ENCODE measurements around the gene LRRC8B. TPM values are rescaled to one million over a fixed set of nuclear protein-coding genes. Genes with fewer than 3 reads are reported as not detected.

The LRRC8B gene
- total and polyA plus RNA-seq, 2 of the 13 experiments (the other 11 are each of a cell fraction or from before 2014, with no cell fraction given) = 4.9 to 7.6 TPM

DNA sequence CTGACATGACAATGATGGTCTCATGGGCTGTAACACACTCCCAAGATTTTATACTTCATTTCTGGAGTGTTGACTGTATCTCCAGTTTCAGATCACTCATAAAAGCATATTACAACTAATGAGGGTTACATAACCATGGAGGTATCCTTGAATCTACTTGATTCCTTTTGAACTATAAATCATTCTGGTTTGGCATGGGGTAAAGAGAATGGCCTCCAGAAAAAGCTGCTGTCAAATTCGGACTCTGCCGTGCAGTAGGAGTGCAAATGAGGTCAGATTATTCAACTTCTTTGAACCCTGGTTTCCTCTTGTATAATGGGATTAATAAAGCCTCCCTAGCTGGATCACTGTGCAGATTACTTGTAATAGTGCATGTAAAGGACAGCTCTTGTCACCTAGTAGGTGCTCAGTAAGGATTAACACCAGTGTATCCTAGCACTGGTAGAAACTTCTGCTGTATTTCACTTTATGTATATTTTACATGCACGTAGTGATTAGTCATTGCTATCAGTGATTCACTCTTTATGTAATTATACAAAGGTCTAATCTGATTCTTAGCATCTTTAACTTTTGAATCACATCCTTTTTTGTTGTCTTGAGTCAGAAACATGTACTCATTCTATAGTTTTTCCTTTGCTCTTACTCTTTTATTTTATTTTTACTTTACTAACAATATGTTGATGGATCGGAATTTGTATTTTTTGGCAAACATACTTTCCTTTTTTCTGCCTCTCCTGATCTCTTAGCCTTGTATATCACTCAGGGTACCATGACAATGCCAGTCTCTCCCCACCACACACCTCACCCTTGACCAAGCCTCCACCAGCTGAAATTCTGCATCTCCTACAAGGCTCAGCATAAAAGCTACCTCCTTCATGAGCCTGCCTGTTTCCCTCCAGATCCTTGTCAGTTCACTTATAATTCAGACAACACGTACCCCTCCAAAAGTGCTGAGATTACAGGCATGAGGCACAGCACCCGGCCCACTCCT lies 111.5 kb downstream of the LRRC8B start:
- Histone ChIP-seq H3K4me2 (ENCODE audit: low read depth, low read length) (no peak overlapping the region), H2AFZ (ENCODE audit: low read length) (no peak overlapping the region), H3K27ac (ENCODE audit: extremely low read length, insufficient read depth, low read length) (no peak overlapping the region), H3K4me1 (ENCODE audit: insufficient read depth, low read length) (peaks cover 21% of the 10 kb centered on the region), H4K20me1 (ENCODE audit: insufficient read depth, low read length) (no peaks in the 10 kb centered on the region), H3K9ac (ENCODE audit: insufficient read depth, low read depth, low read length) (no peak overlapping the region), H3K79me2 (ENCODE audit: insufficient read depth, low read length) (no peaks in the 10 kb centered on the region), H3K36me3 (replicated peaks in 1 of 2; ENCODE audit: control insufficient read depth in 1 of 2, insufficient read depth in 2 of 2, low read length in 2 of 2) (no peaks in the 10 kb centered on the region), H3K27me3 (ENCODE audit: control insufficient read depth in 1 of 2, insufficient read depth in 2 of 2, low read length in 2 of 2) (peaks cover 0 to 41% of the 10 kb centered on the region in 2 experiments; a peak in 4 of 5 replicates), H3K4me3 (replicated peaks in 1 of 3; ENCODE audit: insufficient read depth in 1 of 3, low read depth in 2 of 3, low read length in 3 of 3) (no peak overlapping the region), H3K9me3 (ENCODE audit: low read length) (no peaks in the 10 kb centered on the region)
- ChIA-PET POLR2A (no interaction called here), CTCF (ENCODE audit: low intra/inter-chr PET ratio, low total read pairs) (no interaction called here)
- no TSS peak for BruUV-seq (replicated peaks)
- no peak for TF ChIP-seq WIZ (CRISPR knock-in tag; IDR thresholded peaks at IDR 0.05)
- no peak for TF ChIP-seq ATF7-NPFF (CRISPR knock-in tag; IDR thresholded peaks at IDR 0.05; ENCODE audit: low read depth)
- TF ChIP-seq XBP1 (CRISPR knock-in tag; IDR thresholded peaks at IDR 0.05) = no peak
- TF ChIP-seq SOX5 (CRISPR knock-in tag; IDR thresholded peaks at IDR 0.05; ENCODE audit: borderline replicate concordance) = no peak
- TF ChIP-seq TMF1 (CRISPR knock-in tag; IDR thresholded peaks at IDR 0.05; ENCODE audit: low read depth) = no peak
- no peak for TF ChIP-seq HOXA9 (CRISPR knock-in tag; IDR thresholded peaks at IDR 0.05; ENCODE audit: borderline replicate concordance)
- TF ChIP-seq NFE2L2 (IDR thresholded peaks at IDR 0.05; ENCODE audit: low read length) = no peak
- no peak for TF ChIP-seq SAP130 (CRISPR knock-in tag; IDR thresholded peaks at IDR 0.05; ENCODE audit: low read depth)
- TF ChIP-seq, protein P1, sequence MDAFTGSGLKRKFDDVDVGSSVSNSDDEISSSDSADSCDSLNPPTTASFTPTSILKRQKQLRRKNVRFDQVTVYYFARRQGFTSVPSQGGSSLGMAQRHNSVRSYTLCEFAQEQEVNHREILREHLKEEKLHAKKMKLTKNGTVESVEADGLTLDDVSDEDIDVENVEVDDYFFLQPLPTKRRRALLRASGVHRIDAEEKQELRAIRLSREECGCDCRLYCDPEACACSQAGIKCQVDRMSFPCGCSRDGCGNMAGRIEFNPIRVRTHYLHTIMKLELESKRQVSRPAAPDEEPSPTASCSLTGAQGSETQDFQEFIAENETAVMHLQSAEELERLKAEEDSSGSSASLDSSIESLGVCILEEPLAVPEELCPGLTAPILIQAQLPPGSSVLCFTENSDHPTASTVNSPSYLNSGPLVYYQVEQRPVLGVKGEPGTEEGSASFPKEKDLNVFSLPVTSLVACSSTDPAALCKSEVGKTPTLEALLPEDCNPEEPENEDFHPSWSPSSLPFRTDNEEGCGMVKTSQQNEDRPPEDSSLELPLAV (CRISPR knock-in tag; conservative IDR thresholded peaks at IDR 0.05; ENCODE audit: low read depth) = no peak
- TF ChIP-seq PPARG (CRISPR knock-in tag; conservative IDR thresholded peaks at IDR 0.05) = no peak
- TF ChIP-seq, protein P2, sequence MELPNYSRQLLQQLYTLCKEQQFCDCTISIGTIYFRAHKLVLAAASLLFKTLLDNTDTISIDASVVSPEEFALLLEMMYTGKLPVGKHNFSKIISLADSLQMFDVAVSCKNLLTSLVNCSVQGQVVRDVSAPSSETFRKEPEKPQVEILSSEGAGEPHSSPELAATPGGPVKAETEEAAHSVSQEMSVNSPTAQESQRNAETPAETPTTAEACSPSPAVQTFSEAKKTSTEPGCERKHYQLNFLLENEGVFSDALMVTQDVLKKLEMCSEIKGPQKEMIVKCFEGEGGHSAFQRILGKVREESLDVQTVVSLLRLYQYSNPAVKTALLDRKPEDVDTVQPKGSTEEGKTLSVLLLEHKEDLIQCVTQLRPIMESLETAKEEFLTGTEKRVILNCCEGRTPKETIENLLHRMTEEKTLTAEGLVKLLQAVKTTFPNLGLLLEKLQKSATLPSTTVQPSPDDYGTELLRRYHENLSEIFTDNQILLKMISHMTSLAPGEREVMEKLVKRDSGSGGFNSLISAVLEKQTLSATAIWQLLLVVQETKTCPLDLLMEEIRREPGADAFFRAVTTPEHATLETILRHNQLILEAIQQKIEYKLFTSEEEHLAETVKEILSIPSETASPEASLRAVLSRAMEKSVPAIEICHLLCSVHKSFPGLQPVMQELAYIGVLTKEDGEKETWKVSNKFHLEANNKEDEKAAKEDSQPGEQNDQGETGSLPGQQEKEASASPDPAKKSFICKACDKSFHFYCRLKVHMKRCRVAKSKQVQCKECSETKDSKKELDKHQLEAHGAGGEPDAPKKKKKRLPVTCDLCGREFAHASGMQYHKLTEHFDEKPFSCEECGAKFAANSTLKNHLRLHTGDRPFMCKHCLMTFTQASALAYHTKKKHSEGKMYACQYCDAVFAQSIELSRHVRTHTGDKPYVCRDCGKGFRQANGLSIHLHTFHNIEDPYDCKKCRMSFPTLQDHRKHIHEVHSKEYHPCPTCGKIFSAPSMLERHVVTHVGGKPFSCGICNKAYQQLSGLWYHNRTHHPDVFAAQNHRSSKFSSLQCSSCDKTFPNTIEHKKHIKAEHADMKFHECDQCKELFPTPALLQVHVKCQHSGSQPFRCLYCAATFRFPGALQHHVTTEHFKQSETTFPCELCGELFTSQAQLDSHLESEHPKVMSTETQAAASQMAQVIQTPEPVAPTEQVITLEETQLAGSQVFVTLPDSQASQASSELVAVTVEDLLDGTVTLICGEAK (IDR thresholded peaks at IDR 0.05) = no peak
- TF ChIP-seq, protein P2 (CRISPR knock-in tag; IDR thresholded peaks at IDR 0.05) = no peak
- no peak for TF ChIP-seq NCOA2 (CRISPR knock-in tag; IDR thresholded peaks at IDR 0.05)
- ATAC-seq (no peak), DNase-seq (ENCODE audit: low spot score) (no peak), FAIRE-seq (no peak)
- in situ Hi-C loops (cut with HindIII; ENCODE audit: extremely low pct_ligation_motif_present, low pct_unique_long_range_greater_than_20kb) (loop anchor here (5.0 kb wide), 1 partner anchor 126 kb away; no protein-coding TSS in a partner anchor), intact Hi-C loops (cut with micrococcal nuclease; ENCODE audit: unreplicated experiment) (no loop called here)
- 31% methylated on average over 6 of the region's 6 CpGs for WGBS (ENCODE audit: low lambda C conversion rate)
